Skeletal muscle satellite cell (primary cell): Measurements from ENCODE around the gene USP43.

Source experiments
- H3K27me3 ChIP-seq: 2 replicates; pipeline ENCODE4 v1.7.0; 2013; ENCODE audit warnings: low read length; ENCODE audit not compliant: control insufficient read depth, insufficient read depth
- H3K36me3 ChIP-seq: 2 replicates; pipeline ENCODE4 v1.7.0; 2013; ENCODE audit warnings: mild to moderate bottlenecking, control low read depth, low read length; ENCODE audit not compliant: insufficient read depth
- H3K4me1 ChIP-seq: 2 replicates; pipeline ENCODE4 v1.7.0; 2013; ENCODE audit warnings: low read length; ENCODE audit not compliant: control insufficient read depth, insufficient read depth
- H3K4me2 ChIP-seq: 2 replicates; pipeline ENCODE4 v1.7.0; 2013; ENCODE audit warnings: mild to moderate bottlenecking, low read length
- H3K4me3 ChIP-seq: 2 replicates; pipeline ENCODE4 v1.7.0; 2013; ENCODE audit warnings: low read length
- H3K9ac ChIP-seq: 2 replicates; pipeline ENCODE4 v1.7.0; 2013; ENCODE audit warnings: mild to moderate bottlenecking, low read depth, low read length, moderate library complexity
- H3K9me3 ChIP-seq: replicated peaks from 2 replicates; pipeline ENCODE4 v1.7.0; 2013; ENCODE audit warnings: mild to moderate bottlenecking, control low read depth, low read length

The USP43 gene

DNA sequence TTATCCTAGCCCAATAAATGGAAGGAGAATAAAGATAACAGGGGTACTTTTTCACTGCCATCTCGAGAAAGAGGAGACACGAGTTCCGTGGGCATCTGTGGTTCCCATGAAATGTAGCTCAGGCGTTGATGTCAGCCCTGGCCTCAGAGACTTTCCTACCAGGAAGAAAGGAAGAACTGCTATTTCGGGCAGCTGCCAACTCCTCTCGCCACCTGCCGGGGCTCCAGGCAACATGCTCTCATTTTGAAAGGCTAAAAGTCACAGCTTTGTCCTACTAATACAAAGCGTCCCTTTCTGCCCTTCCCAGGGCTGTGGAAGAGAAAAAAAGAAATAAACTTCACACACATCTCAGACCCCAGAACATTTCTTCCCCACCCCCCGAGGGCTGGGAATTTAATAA, 80.3 kb downstream of the USP43 start:
- Histone ChIP-seq H3K9ac (no peak overlapping the region), H3K36me3 (no peaks in the 10 kb centered on the region), H3K4me1 (no peaks in the 10 kb centered on the region), H3K4me2 (no peak overlapping the region), H3K9me3 (no peaks in the 10 kb centered on the region), H3K27me3 (peaks cover 3% of the 10 kb centered on the region), H3K4me3 (no peak overlapping the region)

DNA sequence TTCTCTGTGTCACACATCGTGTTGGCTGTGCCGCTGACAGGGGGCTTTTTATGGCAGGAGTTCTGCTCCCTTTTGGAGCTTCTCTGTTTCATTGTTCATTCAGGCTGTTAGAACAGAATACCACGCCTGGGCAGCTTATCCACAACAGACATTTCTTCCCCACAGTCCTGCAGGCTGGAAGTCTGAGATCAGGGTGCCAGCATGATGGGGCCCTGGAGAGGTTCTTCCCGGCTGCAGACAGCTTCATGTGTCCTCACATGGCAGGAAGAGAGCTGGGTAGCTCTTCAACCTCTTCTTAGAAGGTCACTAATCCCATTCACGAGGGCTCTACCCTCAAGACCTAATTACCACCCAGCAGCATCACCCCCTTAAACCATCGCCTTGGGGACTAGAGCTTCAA, 81.0 kb downstream of the USP43 start:
- Histone ChIP-seq H3K36me3 (no peaks in the 10 kb centered on the region), H3K4me1 (no peaks in the 10 kb centered on the region), H3K4me2 (no peak overlapping the region), H3K9ac (no peak overlapping the region), H3K4me3 (no peak overlapping the region), H3K9me3 (no peaks in the 10 kb centered on the region), H3K27me3 (peaks cover 3% of the 10 kb centered on the region)

DNA sequence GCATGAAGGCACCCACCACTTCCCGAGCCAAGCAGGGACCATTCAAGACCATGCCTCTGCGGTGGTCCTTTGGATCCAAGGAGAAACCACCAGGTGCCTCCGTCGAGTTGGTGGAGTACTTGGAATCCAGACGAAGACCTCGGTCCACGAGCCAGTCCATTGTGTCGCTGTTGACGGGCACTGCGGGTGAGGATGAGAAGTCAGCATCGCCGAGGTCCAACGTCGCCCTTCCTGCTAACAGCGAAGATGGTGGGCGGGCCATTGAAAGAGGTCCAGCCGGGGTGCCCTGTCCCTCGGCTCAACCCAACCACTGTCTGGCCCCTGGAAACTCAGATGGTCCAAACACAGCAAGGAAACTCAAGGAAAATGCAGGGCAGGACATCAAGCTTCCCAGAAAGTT, 82.7 kb downstream of the USP43 start:
- Histone ChIP-seq H3K4me1 (no peaks in the 10 kb centered on the region), H3K9me3 (no peaks in the 10 kb centered on the region), H3K27me3 (peaks cover 3% of the 10 kb centered on the region), H3K36me3 (no peaks in the 10 kb centered on the region), H3K9ac (no peak overlapping the region), H3K4me2 (no peak overlapping the region), H3K4me3 (no peak overlapping the region)

DNA sequence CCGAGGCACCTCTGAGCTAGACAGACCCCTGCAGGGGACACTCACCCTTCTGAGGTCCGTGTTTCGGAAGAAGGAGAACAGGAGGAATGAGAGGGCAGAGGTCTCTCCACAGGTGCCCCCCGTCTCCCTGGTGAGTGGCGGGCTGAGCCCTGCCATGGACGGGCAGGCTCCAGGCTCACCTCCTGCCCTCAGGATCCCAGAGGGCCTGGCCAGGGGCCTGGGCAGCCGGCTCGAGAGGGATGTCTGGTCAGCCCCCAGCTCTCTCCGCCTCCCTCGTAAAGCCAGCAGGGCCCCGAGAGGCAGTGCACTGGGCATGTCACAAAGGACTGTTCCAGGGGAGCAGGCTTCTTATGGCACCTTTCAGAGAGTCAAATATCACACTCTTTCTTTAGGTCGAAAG, 83.2 kb downstream of the USP43 start:
- H3K9me3 ChIP-seq, result no peaks in the 10 kb centered on the region
- no peak overlapping the region for H3K4me3 ChIP-seq
- no peaks in the 10 kb centered on the region for H3K36me3 ChIP-seq
- no peak overlapping the region for H3K4me2 ChIP-seq
- no peak overlapping the region for H3K9ac ChIP-seq
- H3K4me1 ChIP-seq, result no peaks in the 10 kb centered on the region
- peaks cover 3% of the 10 kb centered on the region for H3K27me3 ChIP-seq

DNA sequence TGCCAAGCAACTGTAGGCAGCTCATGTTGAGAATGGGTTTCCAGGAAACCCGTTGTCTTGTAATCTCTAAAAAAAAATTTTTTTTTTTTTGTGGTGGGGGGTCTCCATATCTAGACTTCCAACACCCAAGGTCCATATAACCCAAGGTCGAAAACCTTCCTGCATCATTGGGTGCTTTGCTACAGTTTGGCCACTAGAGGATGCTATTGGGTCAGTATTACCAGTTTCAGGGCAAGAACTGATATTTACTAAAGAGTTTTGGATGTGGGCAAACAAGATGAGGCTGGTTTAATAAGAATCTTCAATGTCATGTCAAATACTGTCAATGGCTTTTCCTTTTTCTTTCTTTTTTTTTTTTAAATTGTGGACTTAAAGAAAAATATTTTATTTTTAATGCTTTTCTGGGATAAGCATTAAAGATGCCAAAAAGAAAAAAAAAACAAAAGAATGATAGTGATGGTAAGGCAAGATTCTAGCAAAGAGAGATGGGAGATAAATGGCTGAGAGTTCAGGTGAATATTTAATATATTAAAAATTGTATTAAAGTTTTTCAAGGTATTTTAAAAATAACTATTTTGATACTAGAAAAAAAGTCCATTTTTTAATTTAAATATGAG, 83.8 kb downstream of the USP43 start:
- H3K27me3 ChIP-seq, result peaks cover 3% of the 10 kb centered on the region

GRCh38 chr17:9729735-9730420, 84.6 kb downstream of the USP43 start:
- H3K4me1 ChIP-seq, result no peaks in the 10 kb centered on the region
- no peak overlapping the region for H3K4me2 ChIP-seq
- H3K27me3 ChIP-seq, result peaks cover 3% of the 10 kb centered on the region
- no peak overlapping the region for H3K4me3 ChIP-seq
- no peaks in the 10 kb centered on the region for H3K9me3 ChIP-seq
- no peak overlapping the region for H3K9ac ChIP-seq
- H3K36me3 ChIP-seq, result no peaks in the 10 kb centered on the region

More for the DNA sequence above, 83.8 kb downstream of the USP43 start:
- H3K36me3 ChIP-seq, result no peaks in the 10 kb centered on the region
- H3K4me1 ChIP-seq, result no peaks in the 10 kb centered on the region
- H3K9me3 ChIP-seq, result no peaks in the 10 kb centered on the region
- H3K4me3 ChIP-seq, result no peak overlapping the region
- no peak overlapping the region for H3K9ac ChIP-seq
- no peak overlapping the region for H3K4me2 ChIP-seq

- no peaks in the 10 kb centered on the region for H3K4me1 ChIP-seq
Measured at GRCh38 chr17:9750524-9750923, 105.2 kb downstream of the USP43 start.

GRCh38 chr17:9755083-9755482, 109.8 kb downstream of the USP43 start:
- H3K4me3 ChIP-seq, result no peak overlapping the region
- no peaks in the 10 kb centered on the region for H3K9me3 ChIP-seq
- H3K9ac ChIP-seq, result no peak overlapping the region
- H3K36me3 ChIP-seq, result no peaks in the 10 kb centered on the region
- no peaks in the 10 kb centered on the region for H3K4me1 ChIP-seq
- H3K27me3 ChIP-seq, result no peaks in the 10 kb centered on the region
- H3K4me2 ChIP-seq, result no peak overlapping the region

More at GRCh38 chr17:9750524-9750923, 105.2 kb downstream of the USP43 start:
- H3K9me3 ChIP-seq, result no peaks in the 10 kb centered on the region
- no peak overlapping the region for H3K4me2 ChIP-seq
- H3K9ac ChIP-seq, result no peak overlapping the region
- H3K36me3 ChIP-seq, result no peaks in the 10 kb centered on the region
- H3K4me3 ChIP-seq, result no peak overlapping the region
- H3K27me3 ChIP-seq, result no peaks in the 10 kb centered on the region

GRCh38 chr17:9760266-9760665, 114.9 kb downstream of the USP43 start:
- peaks cover 3% of the 10 kb centered on the region for H3K27me3 ChIP-seq
- H3K4me1 ChIP-seq, result no peaks in the 10 kb centered on the region
- no peak overlapping the region for H3K4me2 ChIP-seq
- H3K9me3 ChIP-seq, result no peaks in the 10 kb centered on the region
- no peak overlapping the region for H3K9ac ChIP-seq
- H3K36me3 ChIP-seq, result no peaks in the 10 kb centered on the region
- no peak overlapping the region for H3K4me3 ChIP-seq

- H3K36me3 ChIP-seq, result no peaks in the 10 kb centered on the region
- H3K4me2 ChIP-seq, result no peak overlapping the region
- peaks cover 11% of the 10 kb centered on the region for H3K27me3 ChIP-seq
- H3K4me1 ChIP-seq, result no peaks in the 10 kb centered on the region
- no peaks in the 10 kb centered on the region for H3K9me3 ChIP-seq
- no peak overlapping the region for H3K4me3 ChIP-seq
- no peak overlapping the region for H3K9ac ChIP-seq
Measured at GRCh38 chr17:9763643-9764042, 118.3 kb downstream of the USP43 start.

GRCh38 chr17:9765322-9765721, 120.0 kb downstream of the USP43 start:
- H3K4me2 ChIP-seq, result no peak overlapping the region

GRCh38 chr17:9766970-9767369, 121.7 kb downstream of the USP43 start:
- Histone ChIP-seq H3K4me2 (no peak overlapping the region), H3K36me3 (no peaks in the 10 kb centered on the region), H3K27me3 (peaks cover 11% of the 10 kb centered on the region), H3K4me3 (no peak overlapping the region), H3K4me1 (no peaks in the 10 kb centered on the region), H3K9ac (no peak overlapping the region), H3K9me3 (no peaks in the 10 kb centered on the region)

More at GRCh38 chr17:9765322-9765721, 120.0 kb downstream of the USP43 start:
- H3K9ac ChIP-seq, result no peak overlapping the region
- H3K4me3 ChIP-seq, result no peak overlapping the region
- H3K36me3 ChIP-seq, result no peaks in the 10 kb centered on the region
- H3K9me3 ChIP-seq, result no peaks in the 10 kb centered on the region
- H3K27me3 ChIP-seq, result peaks cover 11% of the 10 kb centered on the region
- no peaks in the 10 kb centered on the region for H3K4me1 ChIP-seq
